Thoracic aorta (tissue), 2 donors: ENCODE measurements around the gene ST6GALNAC2. TPM values are rescaled to one million over a fixed set of nuclear protein-coding genes. Genes with fewer than 3 reads are reported as not detected.

Experiments used
- ATAC-seq: fragments of 150-250 bp; one replicate; pipeline ENCODE4 v1.8.0; 2017; ENCODE audit warnings: low read depth; ENCODE audit not compliant: insufficient number of reproducible peaks, low FRiP score
- DNase-seq: peaks from one replicate; pipeline ENCODE4 v3.0.0-alpha.2; 2020; ENCODE audit warnings: low spot score
- H3K27ac ChIP-seq, 2 donors: fragments of 200-600 bp; sonication (generic); 1 replicate in 1 of 2; 2 replicates in 1 of 2; pipeline ENCODE4 v1.5.1; 2016; ENCODE audit warnings: mild to moderate bottlenecking in 2 of 2, moderate library complexity in 2 of 2
- H3K27me3 ChIP-seq: fragments of 200-600 bp; sonication (generic); replicated peaks from 2 replicates; pipeline ENCODE4 v1.6.0; 2016; ENCODE audit warnings: mild to moderate bottlenecking; ENCODE audit not compliant: insufficient read depth
- H3K36me3 ChIP-seq: fragments of 200-600 bp; sonication (generic); one replicate; pipeline ENCODE4 v1.5.1; 2016
- H3K4me1 ChIP-seq, 2 donors: fragments of 200-600 bp; sonication (generic); 1 replicate in 1 of 2; 2 replicates in 1 of 2; pipeline versions ENCODE4 v1.5.1 to v1.6.0; 2016; ENCODE audit warnings: low read depth in 2 of 2, mild to moderate bottlenecking in 1 of 2; ENCODE audit not compliant: control insufficient read depth in 1 of 2
- H3K4me3 ChIP-seq: fragments of 200-600 bp; sonication (generic); 2 replicates; pipeline ENCODE4 v1.5.1; 2016; ENCODE audit warnings: mild to moderate bottlenecking
- H3K9me3 ChIP-seq: fragments of 200-600 bp; sonication (generic); 2 replicates; pipeline ENCODE4 v1.5.1; 2016
- CTCF ChIP-seq: fragments of 200-600 bp; sonication (generic); IDR thresholded peaks from one replicate; pipeline ENCODE4 v1.5.1; 2019; ENCODE audit warnings: antibody characterized with exemption
- total RNA-seq, 2 donors: library from RNA; depleted of rRNA; stranded (reverse); fragments of >200 nt; gene quantifications; one replicate each; pipeline versions ENCODE4 v1.1.0 to v1.2.3, GENCODE V29; 2016

ST6GALNAC2 gene
- total RNA-seq, 2 donors from 2014 or later: 1.8 TPM; not detected in 1

- Histone ChIP-seq H3K36me3 (no peaks in the 10 kb centered on the region), H3K4me3 (no peak overlapping the region), H3K27ac (no peak overlapping the region), H3K4me1 (no peaks in the 10 kb centered on the region), H3K27me3 (no peaks in the 10 kb centered on the region), H3K9me3 (no peaks in the 10 kb centered on the region)
- no peak for DNase-seq
- no peak for TF ChIP-seq CTCF
- ATAC-seq: no peak
Observed at GRCh38 chr17:76597156-76598003, 11.7 kb upstream of the ST6GALNAC2 start.

GRCh38 chr17:76594690-76595089 lies 9.0 kb upstream of the ST6GALNAC2 start:
- no peak for ATAC-seq
- H3K27me3 ChIP-seq: no peaks in the 10 kb centered on the region
- no peaks in the 10 kb centered on the region for H3K4me1 ChIP-seq
- no peak for DNase-seq
- no peak overlapping the region for H3K4me3 ChIP-seq
- no peaks in the 10 kb centered on the region for H3K36me3 ChIP-seq
- no peaks in the 10 kb centered on the region for H3K9me3 ChIP-seq
- no peak for TF ChIP-seq CTCF
- H3K27ac ChIP-seq: no peak overlapping the region

DNA sequence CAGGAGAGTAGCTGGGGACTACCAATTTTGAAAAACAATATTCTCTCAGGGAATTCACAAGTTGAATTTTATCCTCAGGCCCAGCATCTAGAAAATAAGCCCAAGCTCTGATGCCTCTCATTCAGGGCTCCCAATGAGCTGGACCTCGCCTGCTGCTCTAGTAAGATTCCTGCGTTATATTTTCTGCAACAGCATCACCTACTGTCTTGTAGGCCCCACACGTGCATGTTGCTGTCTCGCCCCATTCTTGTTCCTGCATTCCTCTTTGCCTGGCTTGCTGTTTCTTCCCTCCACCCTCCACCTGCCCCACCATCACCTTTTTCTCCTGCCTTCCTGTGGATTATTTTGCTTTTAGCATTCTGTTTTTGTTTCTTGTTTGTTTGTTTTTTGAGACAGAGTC lies 8.3 kb upstream of the ST6GALNAC2 start:
- ATAC-seq (no peak), DNase-seq (no peak)
- no peak overlapping the region for H3K4me3 ChIP-seq
- H3K27ac ChIP-seq: no peak overlapping the region
- no peaks in the 10 kb centered on the region for H3K27me3 ChIP-seq
- H3K9me3 ChIP-seq: no peaks in the 10 kb centered on the region
- no peaks in the 10 kb centered on the region for H3K36me3 ChIP-seq
- no peak for TF ChIP-seq CTCF
- no peaks in the 10 kb centered on the region for H3K4me1 ChIP-seq

GRCh38 chr17:76593384-76593826 lies 7.7 kb upstream of the ST6GALNAC2 start:
- Histone ChIP-seq H3K27ac (no peak overlapping the region), H3K9me3 (no peaks in the 10 kb centered on the region), H3K36me3 (no peaks in the 10 kb centered on the region), H3K4me1 (no peaks in the 10 kb centered on the region), H3K4me3 (no peak overlapping the region), H3K27me3 (no peaks in the 10 kb centered on the region)
- no peak for DNase-seq
- no peak for ATAC-seq
- TF ChIP-seq CTCF: no peak

GRCh38 chr17:76588182-76588581 lies 2.5 kb upstream of the ST6GALNAC2 start:
- TF ChIP-seq CTCF: no peak
- DNase-seq: no peak
- H3K27me3 ChIP-seq: no peaks in the 10 kb centered on the region

More at GRCh38 chr17:76588182-76588581, 2.5 kb upstream of the ST6GALNAC2 start:
- no peak overlapping the region for H3K4me3 ChIP-seq
- no peaks in the 10 kb centered on the region for H3K9me3 ChIP-seq
- no peak for ATAC-seq
- peaks cover 12 to 16% of the 10 kb centered on the region in 2 donors for H3K4me1 ChIP-seq
- H3K27ac ChIP-seq: no peak overlapping the region
- H3K36me3 ChIP-seq: no peaks in the 10 kb centered on the region
